Measurements from ENCODE around the gene MMP24.

- TF ChIP-seq TAF1 (IDR thresholded peaks at IDR 0.05; ENCODE audit: borderline replicate concordance, insufficient read depth, low read length) = no peak
- TF ChIP-seq SIN3A (IDR thresholded peaks at IDR 0.05; ENCODE audit: borderline replicate concordance, insufficient read depth, low read length) = no peak
- no peak for TF ChIP-seq POLR2AphosphoS5 (IDR thresholded peaks at IDR 0.05; ENCODE audit: low read depth, low read length)
Observed at GRCh38 chr20:35277127-35277526, 50.6 kb downstream of the MMP24 start.
